HG03432 (cell line): ENCODE measurements around the gene RBM12.
"Not testable (repeated sequence)": the region's sequence is repeated elsewhere in the genome, so short reads cannot be mapped to it uniquely, and the experiment has no call there.

Experiments used
- ATAC-seq: cut with Tn5 transposase; IDR thresholded peaks from one replicate; pipeline ENCODE4 v1.9.1; 2021; ENCODE audit warnings: mild to moderate bottlenecking, moderate library complexity; ENCODE audit not compliant: unreplicated experiment

The RBM12 gene, protein sequence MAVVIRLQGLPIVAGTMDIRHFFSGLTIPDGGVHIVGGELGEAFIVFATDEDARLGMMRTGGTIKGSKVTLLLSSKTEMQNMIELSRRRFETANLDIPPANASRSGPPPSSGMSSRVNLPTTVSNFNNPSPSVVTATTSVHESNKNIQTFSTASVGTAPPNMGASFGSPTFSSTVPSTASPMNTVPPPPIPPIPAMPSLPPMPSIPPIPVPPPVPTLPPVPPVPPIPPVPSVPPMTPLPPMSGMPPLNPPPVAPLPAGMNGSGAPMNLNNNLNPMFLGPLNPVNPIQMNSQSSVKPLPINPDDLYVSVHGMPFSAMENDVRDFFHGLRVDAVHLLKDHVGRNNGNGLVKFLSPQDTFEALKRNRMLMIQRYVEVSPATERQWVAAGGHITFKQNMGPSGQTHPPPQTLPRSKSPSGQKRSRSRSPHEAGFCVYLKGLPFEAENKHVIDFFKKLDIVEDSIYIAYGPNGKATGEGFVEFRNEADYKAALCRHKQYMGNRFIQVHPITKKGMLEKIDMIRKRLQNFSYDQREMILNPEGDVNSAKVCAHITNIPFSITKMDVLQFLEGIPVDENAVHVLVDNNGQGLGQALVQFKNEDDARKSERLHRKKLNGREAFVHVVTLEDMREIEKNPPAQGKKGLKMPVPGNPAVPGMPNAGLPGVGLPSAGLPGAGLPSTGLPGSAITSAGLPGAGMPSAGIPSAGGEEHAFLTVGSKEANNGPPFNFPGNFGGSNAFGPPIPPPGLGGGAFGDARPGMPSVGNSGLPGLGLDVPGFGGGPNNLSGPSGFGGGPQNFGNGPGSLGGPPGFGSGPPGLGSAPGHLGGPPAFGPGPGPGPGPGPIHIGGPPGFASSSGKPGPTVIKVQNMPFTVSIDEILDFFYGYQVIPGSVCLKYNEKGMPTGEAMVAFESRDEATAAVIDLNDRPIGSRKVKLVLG

DNA sequence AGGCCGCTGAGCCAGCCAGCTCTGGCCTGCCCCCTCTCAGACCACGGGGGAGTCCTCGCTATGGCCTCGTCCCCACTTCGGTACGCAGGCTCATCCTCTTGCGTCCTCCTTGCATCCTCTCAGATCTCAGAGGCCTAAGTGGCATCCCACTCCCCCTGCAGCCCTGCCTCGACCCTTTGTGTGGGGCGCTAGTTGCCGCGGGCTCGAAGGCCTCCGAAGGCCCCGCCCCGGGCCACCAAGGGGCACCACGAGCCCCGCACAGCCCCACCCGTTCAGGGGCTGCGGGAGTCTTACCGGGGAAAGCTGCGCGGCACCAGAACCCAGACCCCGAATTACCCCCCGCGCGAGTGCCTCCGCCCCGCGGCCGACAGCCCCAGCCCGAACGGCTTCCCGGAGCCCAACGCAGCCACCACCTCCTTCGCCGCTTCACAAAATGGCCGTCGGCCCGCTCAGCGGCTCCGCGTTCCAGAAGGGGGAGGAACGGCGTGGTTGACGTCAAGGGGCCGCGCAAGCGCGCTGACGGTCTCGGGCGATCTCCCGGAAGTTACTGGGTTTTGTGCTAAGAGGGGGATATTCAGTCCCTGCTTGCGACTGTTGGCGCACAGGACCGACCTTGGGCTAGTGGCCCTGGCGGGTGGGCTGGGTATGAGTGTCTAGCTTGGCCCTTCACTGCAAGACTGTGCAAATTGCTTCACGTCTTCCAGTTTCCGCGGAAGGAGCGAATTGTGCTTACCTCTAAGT, at the start of gene RBM12, which contains the start of gene CPNE1:
Gene RBM12 (minus strand): TSS at position 435 of the 741 bp plus-strand sequence. CDS start 9,578 bp downstream, outside the sequence.
Gene CPNE1 (minus strand): TSS at position 435 of the 741 bp plus-strand sequence. CDS start 31,977 bp downstream, outside the sequence.
- ATAC-seq, result peak; percentile 81

DNA sequence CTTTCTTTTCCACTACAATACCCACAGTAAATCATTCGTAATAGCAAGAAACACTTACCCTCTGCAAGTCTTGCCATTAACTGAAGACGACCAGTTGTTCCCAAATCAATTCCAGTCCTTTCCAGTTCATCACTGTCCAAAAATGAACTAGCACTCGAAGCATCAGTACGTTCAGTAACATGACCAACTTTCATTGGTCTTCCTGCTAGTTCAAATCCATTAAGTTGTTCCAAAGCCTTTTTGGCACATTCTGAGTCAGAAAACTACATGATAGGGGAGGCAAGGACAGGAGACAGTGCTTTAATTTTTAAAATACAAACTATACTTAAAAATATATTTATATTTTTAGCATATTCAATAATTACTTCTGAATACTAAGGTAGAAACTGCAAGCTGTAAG, 49.4 kb upstream of the RBM12 start:
- no peak for ATAC-seq

DNA sequence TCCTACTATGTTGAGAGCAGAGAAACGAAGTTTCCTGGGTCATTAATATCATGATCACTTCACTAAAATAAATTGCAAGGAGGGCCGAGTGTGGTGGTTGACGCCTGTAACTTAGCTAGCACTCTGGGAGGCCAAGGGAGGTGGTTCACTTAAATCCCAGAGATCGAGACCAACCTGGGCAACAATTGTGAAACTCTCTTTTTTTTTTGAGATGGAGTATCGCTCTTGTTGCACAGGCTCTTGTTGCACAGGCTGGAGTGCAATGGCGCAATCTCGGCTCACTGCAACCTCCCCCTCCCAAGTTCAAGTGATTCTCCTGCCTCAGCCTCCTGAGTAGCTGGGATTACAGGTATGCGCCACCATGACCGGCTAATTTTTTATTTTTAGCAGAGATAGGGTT, 48.4 kb upstream of the RBM12 start:
- not testable (repeated sequence) for ATAC-seq

DNA sequence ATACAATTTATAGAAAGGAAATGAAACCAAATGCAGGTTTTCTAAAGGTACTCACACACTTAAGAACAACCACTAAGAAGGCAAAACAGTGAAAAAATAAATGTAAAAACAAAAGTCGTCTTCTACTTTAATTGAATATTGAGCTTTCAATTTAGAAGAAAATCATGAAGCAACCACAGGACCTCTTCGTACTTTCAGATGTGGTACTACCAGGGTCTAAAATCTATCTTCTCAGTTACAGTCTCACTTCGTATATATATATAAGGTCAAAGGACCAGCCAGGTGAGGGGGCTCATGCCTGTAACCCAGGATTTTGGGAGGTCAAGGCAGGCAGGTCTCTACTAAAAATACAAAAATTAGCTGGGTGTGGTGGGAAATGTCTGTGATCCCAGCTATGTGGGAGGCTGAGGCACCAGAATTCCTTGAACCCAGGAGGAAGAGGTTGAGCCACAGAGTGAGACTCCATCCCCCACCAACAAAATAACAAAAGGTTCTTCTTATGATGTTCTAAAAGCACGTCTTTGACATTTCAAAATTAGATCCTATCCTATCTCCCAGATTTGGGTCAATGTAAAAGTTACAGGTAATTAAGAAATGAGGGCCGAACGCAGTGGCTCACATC, 47.0 kb upstream of the RBM12 start:
- no peak for ATAC-seq

DNA sequence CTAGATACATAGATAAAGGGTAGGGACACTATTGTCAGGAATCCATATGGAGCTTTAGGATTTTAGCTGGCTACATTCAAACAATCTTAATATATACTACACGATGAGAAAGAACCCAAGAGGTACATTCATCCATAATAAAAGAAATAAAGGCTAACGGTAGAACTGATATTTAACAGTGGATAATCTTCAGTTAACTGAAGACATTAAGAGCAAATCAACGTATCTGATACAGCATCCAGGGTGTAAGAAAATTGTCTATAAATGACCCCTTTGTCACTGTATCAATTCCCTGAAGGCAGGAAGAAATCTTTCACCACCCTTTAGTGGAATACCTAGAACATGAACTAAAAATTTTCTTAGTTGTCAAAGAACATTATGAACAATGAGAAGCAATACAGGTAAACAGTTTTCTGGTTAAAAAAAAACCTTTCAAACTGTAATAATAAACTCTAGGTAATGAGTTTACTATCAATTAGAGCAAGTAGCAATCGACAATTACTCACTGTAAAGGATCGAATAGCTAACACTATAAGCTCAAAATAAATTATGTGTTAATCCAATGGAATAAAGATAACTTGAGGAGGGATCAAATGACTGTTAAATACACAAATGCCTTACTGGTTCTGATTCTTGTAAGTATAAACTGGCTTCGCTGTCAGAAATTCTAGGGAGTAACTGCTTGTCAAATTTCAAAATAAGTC, 46.3 kb upstream of the RBM12 start:
- no peak for ATAC-seq

DNA sequence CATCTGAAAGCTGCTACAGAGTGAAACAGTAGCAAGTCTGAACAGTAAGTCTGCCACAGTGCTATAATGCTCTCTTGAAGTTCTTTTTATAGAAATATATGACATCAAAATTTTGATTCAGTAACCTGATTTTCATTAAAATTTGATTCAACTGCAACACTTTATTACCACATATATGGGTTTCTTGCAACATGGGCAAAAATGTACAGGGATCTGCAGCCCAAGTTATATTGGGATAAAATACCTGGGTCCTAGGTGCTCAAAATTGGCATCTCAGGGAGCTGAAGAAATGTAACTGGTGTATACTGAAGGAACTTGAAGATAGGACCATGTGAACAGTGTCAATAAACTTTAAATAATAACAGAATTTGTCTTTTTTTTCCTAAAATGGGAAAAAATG, 45.3 kb upstream of the RBM12 start:
- ATAC-seq, result no peak

DNA sequence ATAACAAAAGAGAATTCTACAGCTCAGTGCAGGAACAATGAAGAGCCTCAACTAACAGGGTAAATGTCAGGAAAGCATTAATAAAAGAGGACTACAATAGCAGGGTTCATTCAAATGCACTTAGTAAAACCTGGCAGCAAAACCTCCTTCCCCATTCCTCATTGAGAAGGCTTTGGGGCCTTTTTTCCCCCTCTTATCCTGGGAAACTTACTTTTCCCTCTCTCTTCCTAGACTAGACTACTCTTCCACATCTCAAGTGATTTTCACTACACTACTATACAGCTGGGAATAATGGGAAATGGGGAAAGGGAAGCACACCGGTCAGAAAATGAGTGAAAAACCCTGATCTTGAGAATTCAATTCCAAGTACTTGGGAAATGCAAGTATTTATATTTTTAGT, 44.6 kb upstream of the RBM12 start:
- ATAC-seq, result no peak

DNA sequence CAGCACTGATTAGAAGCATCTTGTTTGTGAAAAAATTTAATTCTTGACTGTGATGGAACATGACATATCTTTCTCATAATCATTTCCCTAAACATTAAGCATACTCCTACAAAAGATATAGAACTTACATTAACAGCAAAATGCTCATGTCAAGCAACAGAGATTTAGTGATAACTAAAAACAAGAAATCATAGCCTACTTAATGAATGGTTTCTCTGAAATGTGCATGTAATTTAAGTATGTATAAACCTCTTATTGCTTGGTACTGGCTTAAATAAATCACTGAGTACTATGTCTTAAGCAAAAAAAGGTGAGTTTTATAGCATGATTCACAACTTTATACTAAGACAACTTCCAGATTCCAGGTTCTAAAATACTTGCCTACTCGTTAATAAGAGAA, 43.8 kb upstream of the RBM12 start:
- ATAC-seq, result no peak

DNA sequence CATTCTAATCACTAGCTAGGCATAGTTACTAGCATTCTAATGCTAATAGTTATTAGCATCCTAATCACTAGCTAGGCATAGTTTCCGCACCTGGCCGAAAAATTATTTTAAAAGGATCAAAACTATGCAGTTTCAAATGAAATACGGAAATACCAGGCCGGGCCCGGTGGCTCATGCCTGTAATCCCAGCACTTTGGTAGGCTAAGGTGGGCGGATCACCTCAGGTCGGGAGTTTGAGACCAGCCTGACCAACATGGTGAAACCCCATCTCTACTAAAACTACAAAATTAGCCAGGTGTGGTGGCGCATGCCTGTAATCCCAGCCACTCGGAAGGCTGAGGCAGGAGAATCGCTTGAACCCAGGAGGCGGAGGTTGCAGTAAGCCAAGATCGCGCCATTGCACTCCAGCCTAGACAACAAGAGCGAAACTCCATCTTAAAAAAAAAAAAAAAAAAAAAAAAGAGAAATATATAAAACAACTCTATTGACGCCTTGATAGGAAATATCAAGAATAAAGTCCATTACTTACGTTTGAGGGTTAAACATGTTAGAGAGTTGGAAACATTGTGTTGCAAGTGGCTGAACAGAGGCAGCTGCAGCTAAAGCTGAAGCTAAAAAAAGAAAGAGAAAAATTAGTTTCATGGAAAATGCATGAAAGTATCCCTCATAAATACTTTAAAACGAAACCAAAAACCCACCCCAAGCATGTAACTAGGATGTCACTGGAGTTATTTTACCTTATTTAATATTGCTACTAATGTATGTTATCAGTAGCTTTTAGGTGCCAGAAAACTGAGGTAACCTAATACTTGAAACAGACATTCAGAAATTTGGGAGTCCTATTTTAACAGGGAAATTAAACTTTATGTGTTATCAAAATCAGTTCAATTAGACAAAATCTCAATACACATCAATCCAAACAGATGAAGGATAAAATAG, 42.2 kb upstream of the RBM12 start:
- not testable (repeated sequence) for ATAC-seq

DNA sequence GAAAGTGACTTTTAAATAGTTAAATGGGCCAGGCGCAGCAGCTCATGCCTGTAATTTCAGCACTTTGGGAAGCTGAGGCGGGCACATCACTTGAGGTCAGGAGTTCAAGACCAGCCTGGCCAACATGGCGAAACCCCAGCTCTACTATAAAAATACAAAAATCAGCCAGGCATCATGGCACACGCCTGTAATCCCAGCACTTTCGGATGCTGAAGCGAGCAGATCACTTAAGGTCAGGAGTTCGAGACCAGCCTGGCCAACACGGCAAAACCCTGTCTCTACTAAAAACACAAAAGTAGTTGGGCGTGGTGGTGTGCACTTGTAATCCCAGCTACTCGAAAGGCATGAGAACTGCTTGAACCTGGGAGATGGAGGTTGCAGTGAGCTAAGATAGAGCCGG, 41.2 kb upstream of the RBM12 start:
- ATAC-seq, result not testable (repeated sequence)

DNA sequence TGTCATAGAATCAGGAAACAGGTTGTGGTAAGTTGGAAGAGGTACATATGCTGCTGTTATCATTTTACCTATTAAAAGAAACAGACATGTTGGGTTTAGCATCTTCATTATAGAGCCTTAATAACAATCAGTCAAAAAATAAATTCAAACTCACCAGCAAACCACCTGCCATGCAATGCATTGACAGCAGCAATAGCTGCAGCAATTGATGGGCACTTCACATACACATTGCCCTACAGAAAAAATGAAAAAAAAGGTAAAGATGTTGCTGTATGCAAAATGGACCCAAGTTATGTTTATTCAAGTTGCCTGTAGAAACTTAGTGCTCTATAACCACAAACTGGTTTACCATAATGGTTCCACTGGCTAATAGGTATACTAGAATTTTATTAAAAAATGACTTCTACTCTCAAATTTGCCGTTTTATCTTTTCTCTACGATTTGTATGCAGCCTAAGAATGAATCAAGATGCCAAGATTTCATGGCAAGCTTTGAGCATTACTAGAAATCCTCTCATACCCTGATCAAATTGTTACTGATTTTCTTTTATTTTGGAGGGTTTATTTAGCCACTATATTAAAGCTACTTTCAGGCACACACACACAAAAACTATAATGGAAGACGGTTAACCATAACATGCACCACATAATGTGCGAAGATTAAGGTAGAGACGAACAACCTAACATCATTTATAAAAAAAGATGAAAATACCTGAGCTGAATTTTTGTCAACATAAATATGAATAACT, 40.0 kb upstream of the RBM12 start:
- no peak for ATAC-seq

DNA sequence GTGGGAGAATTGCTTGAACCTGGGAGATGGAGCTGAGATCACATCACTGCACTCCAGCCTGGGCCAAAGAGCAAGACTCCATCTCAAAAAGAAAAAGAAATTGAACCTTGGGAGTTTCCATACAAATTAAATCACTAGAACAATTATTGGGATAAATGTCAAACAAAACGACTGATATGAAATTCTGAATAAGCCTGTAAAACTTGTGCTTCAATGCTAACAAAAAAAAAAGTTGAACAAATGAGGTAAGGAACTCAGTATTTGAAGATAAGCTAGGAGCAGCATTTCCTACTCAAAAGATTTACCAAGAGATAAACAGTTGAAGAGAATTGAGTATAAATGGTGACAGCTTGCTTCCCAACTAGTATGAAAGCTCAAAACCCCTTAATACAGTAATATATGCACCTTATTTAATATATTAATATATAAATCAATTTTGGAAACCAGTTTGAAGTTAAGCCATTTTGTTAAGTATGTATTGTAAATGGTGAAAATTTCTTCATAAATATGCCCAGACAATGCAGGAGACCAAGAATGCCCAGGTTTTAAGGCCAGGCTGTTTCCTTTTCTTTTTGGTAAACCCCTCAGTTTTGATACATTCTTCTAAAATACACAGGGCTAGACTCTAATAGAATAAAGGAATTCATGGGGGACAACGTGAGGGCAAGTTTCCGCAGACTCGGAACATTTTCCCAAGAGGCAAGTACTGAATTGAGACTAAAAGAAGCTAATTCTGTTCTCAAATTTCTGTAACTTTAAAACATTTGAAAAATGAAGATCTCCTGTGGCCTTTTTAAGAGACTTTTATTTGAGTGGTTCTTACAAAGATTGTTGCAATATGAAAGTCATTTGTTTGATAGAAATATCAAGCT, 38.4 kb upstream of the RBM12 start:
- no peak for ATAC-seq

DNA sequence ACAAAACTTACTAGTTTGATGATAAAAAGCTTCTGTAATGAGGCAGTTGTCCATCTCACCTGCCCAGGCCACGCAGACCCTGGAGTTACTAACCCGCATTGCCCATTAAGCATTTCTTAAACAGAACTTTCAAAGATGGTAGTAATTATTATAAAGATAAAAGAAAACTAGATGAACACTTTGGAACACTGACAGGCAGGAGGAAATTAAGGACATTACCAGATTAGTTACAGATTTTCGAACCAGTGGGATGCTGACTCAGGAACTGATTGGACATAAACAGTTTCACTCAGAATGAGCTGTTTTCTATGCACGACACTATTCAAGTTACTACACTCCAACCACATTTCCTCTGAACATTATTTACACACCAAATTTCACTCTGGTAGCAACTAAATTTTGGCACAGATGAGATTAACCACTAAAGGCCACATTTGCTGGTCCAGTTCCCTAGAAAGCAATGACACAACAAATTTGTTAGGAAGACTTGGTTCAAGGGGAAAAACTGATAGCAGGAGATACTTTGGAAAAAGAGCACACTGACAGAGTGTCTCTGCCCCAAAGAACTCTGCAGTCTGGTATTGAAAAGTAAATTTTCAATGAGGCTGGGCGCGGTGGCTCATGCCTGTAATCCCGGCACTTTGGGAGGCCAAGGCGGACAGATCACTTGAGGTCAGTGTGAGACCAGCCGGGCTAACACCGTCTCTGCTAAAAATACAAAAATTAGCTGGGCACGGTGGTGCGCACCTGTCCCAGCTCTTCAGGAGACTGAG, 37.5 kb upstream of the RBM12 start:
- ATAC-seq, result no peak

DNA sequence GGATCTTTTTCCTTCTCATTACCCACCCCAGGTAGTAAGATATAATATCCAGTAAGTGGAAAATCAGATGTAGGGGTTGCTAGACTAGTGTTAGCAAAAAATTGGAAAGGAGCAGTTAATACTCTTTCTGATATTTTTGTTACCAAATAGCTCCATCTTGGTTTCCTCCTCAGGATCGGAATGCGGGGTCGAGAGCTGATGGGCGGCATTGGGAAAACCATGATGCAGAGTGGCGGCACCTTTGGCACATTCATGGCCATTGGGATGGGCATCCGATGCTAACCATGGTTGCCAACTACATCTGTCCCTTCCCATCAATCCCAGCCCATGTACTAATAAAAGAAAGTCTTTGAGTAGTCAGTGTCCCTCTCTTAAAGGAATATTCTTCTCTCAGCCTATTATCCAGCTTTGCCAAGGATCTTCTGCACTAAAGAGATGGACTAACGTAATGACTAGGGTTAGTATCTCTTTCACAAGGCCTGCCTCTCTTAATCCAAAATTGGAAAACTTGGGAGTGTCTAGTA, 36.0 kb upstream of the RBM12 start:
- ATAC-seq, result no peak

DNA sequence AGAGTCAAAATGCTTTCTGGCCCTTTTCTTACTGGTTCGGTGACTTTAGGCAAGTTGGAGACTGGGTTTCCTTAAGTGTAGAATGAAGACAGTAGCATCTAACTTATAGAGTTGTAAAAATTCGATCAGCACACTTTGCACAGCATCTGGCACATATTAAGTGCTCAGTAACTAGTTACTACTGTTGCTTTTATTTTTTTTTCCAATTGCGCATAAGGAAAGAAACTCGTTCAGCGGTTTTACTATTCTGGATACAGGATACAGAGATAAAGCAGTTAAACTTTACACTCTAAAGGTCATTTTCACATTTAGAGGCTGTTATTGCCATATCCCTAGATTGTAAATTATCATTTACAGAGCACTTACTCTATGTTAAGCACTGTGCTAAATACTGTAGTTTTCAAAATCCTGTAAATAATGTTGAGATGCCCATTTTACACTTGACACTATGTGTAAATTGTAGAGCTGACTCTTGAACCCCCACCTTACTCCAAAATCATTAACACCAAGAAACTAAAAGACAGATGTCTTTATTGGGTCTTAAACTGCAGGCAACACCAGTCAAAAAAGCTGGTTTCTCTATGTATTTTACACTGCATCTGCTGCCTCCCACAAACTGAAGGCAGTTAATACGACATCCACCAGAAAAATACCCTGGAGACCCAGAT, 35.4 kb upstream of the RBM12 start:
- ATAC-seq, result no peak
